ENCODE data around the gene FAM187B. TPM values are rescaled to one million over a fixed set of nuclear protein-coding genes. Genes with fewer than 3 reads are reported as not detected.
A peak's percentile ranks its signal among the peaks of the same experiment; 100 is the strongest.

The FAM187B gene
- total RNA-seq, 1 donor from 2014 or later: not detected

DNA sequence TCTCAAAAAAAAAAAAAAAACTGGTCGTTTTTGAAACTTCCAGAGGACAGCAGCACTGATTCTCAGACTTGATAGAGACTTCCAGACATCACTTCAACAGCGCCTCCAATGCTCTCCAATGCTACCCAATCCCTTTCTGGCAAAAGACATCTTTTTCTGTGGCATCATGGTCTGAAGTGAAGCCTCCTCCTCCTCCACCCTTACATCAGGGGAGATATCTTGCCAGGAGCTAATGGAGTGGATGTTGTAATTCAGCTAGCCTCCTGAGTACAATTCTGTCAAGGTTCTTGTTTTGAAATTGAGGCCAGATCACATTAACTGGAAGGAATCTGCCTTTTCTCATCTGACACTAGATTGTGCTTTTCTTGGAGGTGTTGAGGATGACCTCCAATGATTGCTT is 49.8 kb downstream of the FAM187B start:
- peak; percentile 44 for DNase-seq

DNA sequence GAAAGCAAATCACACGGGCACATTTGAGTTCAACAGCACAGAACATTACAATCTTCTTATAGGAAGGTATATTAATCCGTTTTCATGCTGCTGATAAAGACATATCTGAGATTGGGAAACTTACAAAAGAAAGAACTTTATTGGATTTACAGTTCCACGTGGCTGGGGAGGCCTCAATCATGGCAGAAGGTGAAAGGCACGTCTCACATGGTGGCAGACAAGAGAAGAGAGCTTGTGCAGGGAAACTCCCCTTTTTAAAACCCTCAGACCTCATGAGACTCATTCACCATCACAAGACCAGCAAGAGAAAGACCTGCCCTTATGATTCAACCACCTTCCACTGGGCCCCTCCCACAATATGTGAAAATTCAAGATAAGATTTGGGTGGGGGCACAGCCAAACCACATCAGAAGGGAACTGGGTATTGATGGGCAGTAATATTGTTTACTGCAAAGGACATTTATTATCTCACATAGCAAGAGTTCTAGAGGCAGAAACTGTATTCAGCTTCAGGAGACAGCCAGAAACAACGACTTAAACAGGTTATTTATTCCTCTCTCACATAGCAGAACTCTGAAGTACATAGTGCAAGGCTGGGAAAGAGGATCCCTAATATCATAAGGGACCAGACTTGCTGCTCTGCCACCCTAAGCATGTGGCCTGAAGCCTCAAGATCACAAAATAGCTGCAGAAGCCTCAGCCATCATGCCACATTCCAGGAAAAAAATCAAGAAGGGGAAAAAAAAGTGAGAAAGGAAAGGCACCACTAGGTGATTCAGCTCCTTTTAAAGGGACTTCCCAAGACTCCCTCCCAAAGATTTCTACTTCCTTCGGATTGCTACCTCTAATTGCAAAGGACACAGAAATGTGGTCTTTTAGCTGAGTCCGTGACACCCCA is 50.9 kb downstream of the FAM187B start:
- DNase-seq: no peak

DNA sequence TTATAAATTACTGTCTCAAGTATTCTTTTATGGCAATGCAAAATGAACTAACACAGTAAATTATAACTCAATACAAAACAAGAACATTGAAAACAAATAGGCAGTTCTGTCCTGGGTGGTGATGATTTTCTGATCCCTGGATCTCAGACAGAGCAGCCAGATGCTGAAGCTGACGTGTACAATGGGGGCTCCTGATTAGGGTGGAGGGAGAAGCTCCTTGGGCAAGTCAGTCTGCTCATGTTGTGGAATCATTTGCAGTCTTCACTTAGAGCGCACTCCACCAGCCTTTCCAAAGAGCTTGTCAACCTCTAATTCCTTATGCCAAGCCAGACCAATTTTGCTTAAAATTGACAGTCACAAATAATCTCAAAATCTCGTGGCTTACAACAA is 52.4 kb downstream of the FAM187B start:
- no peak for DNase-seq

Other genes starting within 250 kb of the FAM187B start
- gene GRAMD1A, start 228.4 kb downstream of the FAM187B start, total RNA-seq: 19.8 TPM
- gene SCN1B, start 198.3 kb downstream of the FAM187B start, total RNA-seq: 12.9 TPM
- gene HPN, start 187.0 kb downstream of the FAM187B start, total RNA-seq: not detected
- gene FXYD3, start 112.9 kb downstream of the FAM187B start, total RNA-seq: 45.6 TPM
- 7.6 TPM for gene LGI4, start 93.7 kb downstream of the FAM187B start, total RNA-seq
- gene FXYD1, start 89.9 kb downstream of the FAM187B start, total RNA-seq: 44.2 TPM
- not detected for gene FXYD7, start 85.5 kb downstream of the FAM187B start, total RNA-seq
- gene FXYD5, start 74.0 kb downstream of the FAM187B start, total RNA-seq: 5.9 TPM
- gene LSR, start 20.3 kb upstream of the FAM187B start, total RNA-seq: 26.5 TPM
- 52.7 TPM for gene USF2, start 40.2 kb upstream of the FAM187B start, total RNA-seq
- gene HAMP, start 53.8 kb upstream of the FAM187B start, total RNA-seq: not detected
- gene MAG, start 63.4 kb upstream of the FAM187B start, total RNA-seq: 2.3 TPM
- gene CD22, start 100.4 kb upstream of the FAM187B start, total RNA-seq: 7.4 TPM
- gene FFAR1, start 119.2 kb upstream of the FAM187B start, total RNA-seq: not detected
- gene FFAR3, start 129.7 kb upstream of the FAM187B start, total RNA-seq: not detected
- not detected for gene GPR42, start 142.3 kb upstream of the FAM187B start, total RNA-seq
- 15.6 TPM for gene FFAR2, start 219.5 kb upstream of the FAM187B start, total RNA-seq